Left colon (tissue), 2 donors: ENCODE results near the gene CACNG5. TPM values are rescaled to one million over a fixed set of nuclear protein-coding genes. Genes with fewer than 3 reads are reported as not detected.

ENCODE experiments used
- ATAC-seq: fragments of 200-7000 bp; cut with Tn5 transposase; one replicate; pipeline ENCODE4 v1.9.1; 2020; ENCODE audit warnings: mild to moderate bottlenecking, moderate library complexity
- DNase-seq, 2 donors: peaks; one replicate each; pipeline ENCODE4 v3.0.0-alpha.2; 2020
- intact Hi-C, 2 donors: fragments of 100-400 bp; cut with DNase I in 1 of 2; cut with micrococcal nuclease in 1 of 2; formaldehyde crosslinking; loops; one replicate each; pipeline versions ENCODE4 v1.11.2 to v1.14.0; 2022; cut with DNase I, micrococcal nuclease
- total RNA-seq, 2 donors: library from RNA; stranded (reverse); fragmentation: NEBNext Ultra II Directional; extraction: Animal tissue kit (Norgen Biotek cat#: 25700); gene quantifications; one replicate each; pipeline ENCODE4 v1.2.1, GENCODE V29; 2021
- donor health status: DM: no; HTN: no; CAD: no.
- donor health status: DM: yes; HTN: yes; CAD: no.

The CACNG5 gene
- total RNA-seq, 2 donors from 2014 or later, result not detected

DNA sequence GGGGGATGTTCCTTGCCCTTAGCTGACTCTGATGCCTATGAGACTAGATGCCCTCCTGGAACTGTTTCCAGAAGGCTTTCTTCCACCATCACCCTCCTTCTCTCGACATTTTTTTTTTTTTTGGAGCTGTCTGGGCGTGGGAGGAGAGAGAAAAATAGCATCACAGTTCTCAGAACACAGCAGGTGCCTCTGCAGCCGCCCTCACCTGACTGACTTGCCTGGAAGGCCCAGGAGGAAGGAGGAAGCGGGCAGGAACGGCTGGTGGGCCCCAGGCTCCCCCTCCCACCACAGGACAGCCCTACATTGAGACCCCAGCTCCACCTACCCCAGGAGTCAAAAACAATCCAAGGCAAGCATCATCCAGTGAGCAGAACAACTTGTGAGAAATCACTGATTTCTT is 20.3 kb upstream of the CACNG5 start:
- no peak for ATAC-seq
- DNase-seq, result no peak
- intact Hi-C loops, result no loop called here

DNA sequence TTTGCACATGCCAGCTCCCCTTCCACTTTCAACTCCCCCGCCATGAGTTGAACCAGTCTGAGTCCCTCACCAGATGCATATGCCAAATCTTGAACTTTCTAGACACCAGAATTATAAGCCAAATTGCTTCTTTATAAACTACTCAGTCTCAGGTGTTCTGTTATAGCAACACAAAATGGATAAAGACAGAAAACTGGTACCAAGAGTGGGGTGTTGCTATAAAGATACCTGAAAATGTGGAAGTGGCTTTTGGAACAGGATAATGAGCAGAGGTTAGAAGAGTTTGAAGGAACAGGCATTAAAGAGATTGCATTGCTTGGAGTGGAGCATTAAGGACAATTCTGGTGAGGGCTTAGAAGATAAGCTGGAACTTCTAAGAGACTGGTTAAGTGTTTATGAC is 17.2 kb upstream of the CACNG5 start:
- DNase-seq (no peak), ATAC-seq (no peak)
- intact Hi-C loops, result no loop called here

DNA sequence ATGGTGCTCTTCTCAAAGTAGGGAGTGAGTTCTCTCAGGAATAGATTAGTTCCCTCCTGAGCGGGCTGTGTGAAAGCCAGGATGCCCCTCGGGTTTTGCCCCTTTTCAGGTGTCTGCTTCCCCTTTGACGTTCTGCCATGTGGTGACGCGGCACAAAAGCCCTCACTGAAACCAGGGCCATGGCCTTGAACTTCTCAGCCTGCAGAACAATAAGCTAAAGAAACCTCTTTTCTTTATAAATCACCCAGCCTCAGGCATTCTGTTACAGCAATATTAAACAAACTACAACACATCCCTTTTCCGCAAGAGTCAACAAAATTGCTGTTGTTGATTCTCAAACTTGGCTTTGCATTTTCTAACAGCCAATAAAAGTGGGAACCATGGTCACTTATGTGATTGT is 15.5 kb upstream of the CACNG5 start:
- intact Hi-C loops, result no loop called here
- ATAC-seq (no peak), DNase-seq (no peak)

DNA sequence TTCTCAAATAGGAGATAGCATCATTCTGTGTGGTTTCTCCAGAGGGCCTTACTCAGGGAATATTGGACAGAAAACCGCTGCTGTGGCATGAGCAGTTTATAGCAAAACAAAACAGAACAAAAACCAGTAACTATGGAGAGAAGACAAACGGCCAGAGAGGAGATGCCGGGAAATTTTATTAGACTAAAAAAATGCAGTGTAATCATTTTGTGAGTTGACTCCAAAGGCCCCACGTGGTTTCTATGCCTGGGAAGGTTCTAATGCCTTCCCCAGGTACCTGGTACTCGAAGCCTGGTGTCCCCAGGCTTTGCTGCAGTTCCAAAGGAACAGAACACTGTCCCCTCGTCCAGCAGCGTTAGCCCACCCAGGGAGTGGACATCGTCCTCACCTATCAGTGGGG is 12.9 kb upstream of the CACNG5 start:
- DNase-seq (no peak), ATAC-seq (no peak)
- intact Hi-C loops, result no loop called here

DNA sequence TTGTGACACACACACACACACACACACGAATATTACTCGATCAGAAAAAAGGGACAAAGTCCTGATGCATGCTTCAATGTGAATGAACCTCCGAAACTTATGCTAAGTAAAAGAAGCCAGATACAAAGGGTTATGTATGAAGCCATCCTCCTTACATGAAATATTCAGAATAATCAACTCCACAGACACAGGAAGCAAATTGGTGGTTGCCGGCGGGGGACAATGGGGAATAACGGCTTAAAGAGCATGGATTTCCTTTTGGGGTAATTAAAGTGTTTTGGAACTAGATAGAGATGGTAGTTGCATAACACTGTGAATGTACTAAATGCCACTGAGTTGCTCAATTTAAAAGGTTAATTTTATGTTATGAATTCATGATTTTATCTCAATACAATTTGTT is 8.1 kb upstream of the CACNG5 start:
- ATAC-seq (no peak), DNase-seq (no peak)
- intact Hi-C loops, result no loop called here

DNA sequence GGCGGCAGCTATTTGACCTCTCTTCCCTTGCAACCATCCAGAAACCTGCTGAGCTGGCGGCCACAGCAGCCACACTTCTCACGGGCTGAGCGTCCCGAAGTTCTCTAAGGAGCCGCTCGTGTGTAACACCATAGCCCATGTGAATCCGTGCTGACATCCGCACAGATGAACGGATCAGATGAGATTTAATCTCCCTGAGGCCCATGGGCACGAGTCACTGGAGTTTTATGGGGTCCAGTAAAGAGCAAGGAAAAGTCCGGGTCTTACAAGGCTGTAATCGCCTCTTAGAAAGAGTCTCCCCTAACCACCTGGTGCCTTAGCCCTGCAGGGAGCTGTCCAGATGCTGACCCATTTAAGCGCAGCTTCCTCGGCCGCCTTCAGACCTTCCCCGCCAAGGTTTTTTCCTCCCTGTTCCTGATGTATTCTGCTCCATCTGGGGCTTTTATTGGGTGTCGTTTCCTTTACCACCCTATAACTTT is 5.5 kb upstream of the CACNG5 start:
- ATAC-seq, result peak; percentile 75
- intact Hi-C loops, result no loop called here
- DNase-seq, result peak in 1 of 2 donors; percentile 40

DNA sequence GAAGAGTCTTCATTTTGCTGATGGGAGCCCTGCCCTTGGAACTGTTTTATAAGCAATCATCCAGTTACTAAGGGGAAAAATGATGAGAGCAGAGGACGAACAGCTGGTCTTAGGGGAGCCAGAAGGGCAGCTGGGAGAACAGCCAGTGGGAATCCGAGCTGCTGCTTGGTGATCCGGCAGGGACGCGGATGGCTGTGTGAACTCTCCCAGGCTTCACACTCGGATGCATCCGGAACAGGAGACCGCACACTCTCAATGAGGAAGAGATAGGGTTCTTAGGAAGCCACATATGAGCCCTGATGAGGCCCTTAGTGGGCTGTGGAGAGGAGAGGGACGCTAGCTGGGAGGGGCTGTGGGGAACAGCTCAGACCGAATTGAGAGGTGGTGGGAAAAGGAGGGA is 5.0 kb upstream of the CACNG5 start:
- no peak for DNase-seq
- ATAC-seq, result no peak
- intact Hi-C loops, result no loop called here

DNA sequence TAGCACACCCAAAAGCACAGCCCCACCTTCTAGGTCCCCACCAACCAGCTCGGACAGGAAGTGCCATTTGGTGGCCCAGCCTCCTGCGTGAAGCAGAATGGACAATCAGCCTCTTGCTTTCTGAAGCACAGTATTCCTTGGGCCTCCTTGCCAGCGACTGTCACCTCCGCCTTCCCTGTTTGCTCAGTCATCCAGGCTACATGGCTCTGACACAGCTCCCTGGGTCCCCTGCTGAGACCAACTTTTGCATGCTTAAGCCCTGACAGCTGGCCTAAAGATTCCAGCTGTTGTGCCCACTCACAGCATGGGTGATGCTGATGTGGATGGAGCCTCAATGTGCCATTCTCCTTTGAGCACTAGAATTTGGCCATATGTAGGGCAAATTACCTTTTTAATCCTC is 4.5 kb upstream of the CACNG5 start:
- no peak for DNase-seq
- no peak for ATAC-seq

DNA sequence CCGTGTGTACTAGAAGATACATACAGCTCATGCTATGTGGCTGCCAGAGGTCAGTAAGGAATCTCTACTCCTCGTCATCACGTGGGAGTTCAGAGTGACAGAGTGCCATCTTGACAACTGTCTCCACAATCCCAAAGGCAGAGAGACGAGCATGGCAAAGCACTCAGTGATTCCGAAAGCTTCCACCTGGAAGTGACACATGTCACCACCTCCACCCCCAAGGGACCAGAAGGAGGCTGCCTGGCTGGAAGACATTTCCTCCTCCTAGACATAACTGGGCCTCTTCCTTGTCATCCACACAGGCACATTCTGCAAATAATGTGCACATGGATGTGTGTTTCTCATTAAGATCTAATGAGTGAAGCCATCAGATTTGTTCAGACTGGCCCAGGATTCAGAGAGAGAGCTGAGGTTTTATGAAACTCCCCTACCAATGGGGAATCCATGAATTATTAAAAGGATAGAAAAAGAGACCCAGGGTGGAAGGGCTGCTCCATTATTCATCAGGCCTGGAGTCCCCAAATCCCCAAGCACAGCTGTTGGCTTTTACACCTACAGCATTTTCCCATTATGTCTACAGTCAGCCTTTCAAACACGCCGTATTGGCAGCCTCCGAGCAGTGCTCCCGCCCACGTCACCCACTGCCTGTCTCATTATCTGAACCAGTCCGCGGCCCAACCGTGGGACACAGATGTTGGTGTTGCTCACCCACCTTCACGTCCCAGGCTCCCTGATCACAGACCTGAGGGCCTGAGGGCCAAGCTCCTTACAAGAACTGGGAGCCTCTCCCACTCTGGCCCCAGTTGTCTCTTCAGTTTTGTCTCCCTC is 3.3 kb upstream of the CACNG5 start:
- no peak for ATAC-seq
- no peak for DNase-seq
- intact Hi-C loops, result no loop called here

More for the DNA sequence above, 4.5 kb upstream of the CACNG5 start:
- intact Hi-C loops, result no loop called here

DNA sequence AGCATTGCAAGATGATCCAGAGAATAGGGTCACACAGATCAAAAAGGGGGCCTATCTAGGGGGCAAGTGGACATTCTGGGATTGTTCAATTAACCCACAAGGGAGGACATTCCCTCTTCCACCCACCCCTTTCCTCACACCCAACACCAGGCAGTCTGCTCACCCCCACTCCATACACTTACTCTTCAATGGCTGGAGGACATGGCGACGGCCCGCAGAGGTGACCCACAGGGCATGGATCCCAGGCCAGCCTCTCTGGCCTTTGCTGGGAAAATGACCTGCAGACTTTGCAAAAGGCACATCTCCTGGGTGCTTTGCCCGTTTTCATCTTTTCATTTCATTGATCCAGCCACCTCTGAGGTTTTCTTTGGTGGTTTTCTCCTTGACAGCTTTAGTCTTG is 1.7 kb upstream of the CACNG5 start:
- no peak for DNase-seq
- intact Hi-C loops, result no loop called here
- no peak for ATAC-seq

DNA sequence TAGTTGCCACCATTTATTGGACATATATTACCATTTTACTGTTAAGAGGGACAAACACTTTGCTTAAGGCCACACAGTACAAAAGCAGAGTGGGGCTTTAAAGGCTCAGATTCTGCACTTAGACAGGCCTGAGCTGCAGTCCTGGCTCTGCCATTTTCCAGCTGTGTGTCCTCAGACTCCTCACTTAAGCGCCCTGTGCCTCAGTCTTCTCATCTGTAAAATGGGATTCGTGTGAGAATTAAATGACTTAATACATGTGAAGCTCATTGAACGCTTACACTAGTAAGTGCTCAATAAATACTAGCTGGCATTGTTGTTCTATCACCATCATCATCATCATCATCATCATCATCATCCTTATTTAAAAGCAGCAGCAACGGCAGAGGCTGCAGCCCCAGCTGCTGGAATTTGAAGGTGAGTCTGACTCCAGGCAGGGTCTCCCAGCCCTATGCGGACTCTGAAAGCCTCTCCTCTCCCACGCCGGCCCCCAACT is 445 bp upstream of the CACNG5 start:
- intact Hi-C loops, result no loop called here
- DNase-seq (no peak), ATAC-seq (no peak)

DNA sequence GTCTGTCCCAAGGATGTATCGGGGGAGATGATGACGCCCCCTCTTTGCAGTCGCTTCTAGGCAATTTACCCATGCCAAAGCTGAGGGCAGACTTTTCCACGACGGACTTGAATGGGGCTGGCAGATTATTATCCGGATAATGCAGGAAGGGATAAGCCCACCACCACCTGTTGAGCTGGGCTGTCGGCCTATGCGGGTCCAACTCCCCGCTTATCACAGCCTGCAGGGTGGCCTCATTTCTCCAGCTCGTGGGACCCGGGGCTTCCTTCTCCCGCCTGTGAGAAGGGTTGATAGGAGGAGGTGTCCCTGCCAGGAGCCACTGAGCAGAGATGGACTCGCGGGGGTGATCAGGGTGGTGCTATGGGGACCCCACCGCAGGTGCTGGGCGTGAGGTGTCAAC is 559 bp downstream of the CACNG5 start:
- ATAC-seq, result no peak
- intact Hi-C loops, result no loop called here
- DNase-seq, result no peak

DNA sequence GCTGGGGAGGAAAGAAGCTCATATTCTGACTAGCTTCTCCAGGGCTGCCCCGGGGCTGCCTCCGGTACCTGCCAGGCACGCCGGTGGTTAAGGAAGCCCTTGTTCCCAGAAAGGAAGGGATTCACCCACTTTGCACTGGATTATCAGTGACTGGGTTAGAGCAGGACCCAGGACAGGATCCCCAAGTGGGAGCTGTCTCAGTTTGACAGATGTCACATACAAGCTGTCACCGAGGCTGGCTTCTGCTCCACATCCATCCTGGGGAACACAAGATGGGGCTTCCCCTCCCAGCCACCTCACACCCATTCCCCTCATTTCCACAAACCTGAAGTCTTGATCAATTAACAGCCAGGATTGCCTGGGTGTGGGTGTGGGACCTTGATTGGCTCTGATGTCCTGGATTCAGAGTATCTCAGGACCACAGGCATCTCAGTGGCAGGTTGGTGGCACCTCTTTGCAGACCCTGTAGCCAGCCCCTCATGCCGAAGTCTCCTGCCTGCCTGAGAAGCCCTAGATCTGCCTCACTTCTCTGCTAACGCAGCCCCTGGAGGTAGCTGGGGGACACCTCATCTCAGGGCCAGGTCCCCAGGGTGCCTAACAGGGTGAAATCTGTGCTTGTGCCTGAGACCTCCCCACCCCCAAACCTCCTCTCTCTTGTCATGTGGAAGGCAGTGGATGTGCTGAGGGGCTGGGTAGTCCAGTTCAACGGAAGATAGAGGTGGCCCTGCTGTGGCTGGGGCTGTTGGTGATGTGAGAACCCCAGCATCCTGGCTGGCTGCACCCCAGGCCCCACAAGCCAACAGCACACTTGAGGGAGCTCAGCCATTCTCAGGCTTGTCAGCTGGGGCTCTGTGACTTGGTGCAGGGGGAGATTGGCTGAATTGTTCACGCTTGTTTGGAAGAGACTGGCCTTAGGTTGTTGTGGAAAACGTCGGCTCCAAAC is 1.4 kb downstream of the CACNG5 start:
- ATAC-seq, result no peak
- intact Hi-C loops, result no loop called here
- DNase-seq, result no peak

DNA sequence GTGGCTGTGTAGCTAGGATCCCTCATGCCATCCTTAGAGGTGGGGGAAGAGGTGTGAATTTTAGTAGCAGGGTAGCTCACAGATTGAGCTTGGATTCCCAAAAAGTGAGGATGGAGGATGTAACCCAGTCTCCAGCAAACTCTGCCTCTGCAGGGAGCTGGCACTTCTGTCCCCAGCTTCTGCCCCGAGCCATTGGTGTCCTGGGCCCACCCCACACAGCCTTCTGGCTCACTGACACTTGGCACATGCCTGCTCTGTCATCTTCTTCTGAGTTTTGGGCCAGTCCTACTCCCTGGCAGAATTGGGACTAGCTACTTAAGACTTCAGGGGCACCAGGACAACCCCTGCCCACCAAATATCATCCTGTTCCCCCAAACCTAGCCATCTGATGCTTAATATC is 2.3 kb downstream of the CACNG5 start:
- DNase-seq (no peak), ATAC-seq (no peak)
- intact Hi-C loops, result no loop called here

DNA sequence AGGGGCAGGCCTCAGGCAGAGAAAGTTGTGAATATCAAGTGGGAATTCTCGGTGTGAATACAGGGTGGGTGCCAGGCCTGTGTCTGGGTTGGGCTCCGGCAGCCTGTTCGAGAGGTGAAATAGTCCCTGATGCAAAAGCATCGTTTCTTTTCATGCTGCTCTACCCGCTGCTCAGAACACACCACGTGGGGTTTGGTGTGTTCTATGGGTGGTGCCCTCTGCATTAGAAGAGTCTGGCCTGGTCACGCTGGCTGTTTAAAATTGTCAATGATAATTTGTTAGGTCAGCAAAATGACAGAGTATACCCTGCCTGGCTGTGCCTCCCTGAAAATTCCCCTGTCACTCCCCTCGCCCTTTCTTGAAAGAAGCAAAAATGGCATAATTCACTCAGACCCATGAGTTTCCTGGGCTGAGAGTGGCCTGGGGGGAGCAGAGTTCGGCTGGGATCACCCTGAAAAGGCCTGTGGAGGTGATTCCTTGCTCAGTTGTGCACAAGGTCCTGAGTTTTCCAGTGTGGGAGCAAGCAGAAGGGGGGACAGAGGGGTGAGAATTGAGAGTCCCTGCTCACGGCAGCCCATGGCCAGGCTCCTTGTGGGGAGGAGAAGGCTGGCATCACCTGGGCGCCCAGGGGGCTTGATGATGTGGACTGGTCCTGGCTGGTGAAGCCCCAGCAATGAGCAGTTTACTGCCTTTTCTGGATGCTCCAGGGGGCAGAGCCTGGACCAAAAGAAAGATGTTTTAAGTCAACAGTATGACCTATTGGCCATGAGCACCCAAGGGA is 3.2 kb downstream of the CACNG5 start:
- ATAC-seq, result no peak
- DNase-seq, result no peak
- intact Hi-C loops, result no loop called here

DNA sequence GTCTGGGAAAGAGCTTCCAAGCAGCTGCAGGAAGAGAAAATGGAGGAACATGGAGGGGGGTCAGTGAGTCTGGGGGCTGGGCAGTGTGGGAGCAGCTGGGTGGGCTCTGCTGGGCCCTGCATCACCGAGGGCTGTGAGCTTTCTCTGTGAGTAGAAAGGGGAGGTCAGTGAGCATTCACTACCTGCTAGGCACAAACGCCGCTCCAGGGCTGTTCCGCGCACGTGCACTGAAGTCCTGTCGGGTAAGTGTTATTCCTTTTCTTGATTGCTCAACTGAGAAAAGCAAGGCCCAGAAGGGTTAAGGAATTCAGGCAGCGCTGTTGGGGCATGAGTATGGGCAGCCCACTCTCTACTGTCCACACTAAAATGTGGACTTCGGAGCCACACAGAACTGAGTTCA is 4.7 kb downstream of the CACNG5 start:
- intact Hi-C loops, result no loop called here
- ATAC-seq (no peak), DNase-seq (no peak)

DNA sequence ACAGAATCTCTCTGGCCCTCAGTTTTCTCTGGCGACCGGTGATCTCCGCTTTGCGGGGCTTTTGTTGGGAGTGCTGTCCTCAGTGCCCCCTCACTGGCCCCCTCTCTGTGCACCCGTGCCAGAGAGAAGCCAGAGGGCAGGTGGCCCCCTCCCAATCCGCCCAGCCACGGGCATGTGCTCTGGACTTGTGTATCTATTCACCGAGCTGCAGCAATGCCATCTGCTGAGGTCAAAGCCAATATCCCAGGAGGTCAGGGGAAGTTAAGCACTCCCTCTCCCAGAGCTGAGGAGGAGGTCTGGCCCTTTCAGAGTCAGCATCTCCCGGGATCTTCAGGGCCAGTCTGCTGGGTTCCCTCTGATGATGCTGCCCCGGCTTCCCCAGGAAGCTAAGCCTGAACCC is 5.1 kb downstream of the CACNG5 start:
- DNase-seq (no peak), ATAC-seq (no peak)
- intact Hi-C loops, result no loop called here

DNA sequence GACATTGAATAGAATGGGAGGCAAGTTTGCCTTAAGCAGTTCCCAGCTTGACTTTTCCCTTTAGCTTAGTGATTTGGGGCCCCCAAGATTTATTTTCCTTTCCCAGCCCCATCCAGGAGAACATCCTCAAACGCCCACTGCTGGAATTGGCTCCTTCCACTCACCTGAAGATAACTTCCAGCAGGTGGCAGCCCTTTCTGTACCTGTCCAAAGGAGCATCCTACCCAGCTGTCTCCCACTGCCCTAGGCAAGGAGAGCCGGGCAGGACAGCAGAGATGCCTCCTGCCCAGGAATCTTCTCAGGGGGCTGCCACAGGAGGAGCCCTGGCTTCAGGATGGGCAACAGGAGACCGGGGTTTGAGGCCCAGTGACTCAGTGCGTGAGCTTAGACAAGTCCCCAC is 6.4 kb downstream of the CACNG5 start:
- DNase-seq (no peak), ATAC-seq (no peak)
- intact Hi-C loops, result no loop called here

DNA sequence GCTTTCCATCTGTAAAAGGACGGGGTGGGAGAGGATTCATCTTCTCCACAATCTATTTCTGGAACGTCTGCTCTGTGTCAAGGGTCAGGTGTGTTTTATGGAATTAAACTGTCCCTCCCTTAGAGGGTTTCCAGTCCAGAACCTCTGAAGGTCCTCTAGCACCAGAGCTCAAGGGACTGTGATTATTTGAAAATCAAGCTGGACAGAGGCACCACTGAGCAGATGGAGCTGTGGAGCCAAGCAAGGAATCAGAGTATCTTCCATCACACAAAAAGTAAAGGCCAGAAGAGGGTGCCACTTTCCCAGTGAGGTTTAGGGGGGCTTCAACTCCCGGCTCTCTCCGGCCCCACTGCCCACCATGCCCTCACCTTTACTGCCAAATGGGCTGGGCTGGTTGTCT is 6.8 kb downstream of the CACNG5 start:
- intact Hi-C loops, result no loop called here
- DNase-seq (no peak), ATAC-seq (no peak)
